ENCODE results near the gene KRT35. TPM values are rescaled to one million over a fixed set of nuclear protein-coding genes. Genes with fewer than 3 reads are reported as not detected.

The KRT35 gene
- total and polyA plus RNA-seq, 4 donors, result not detected

DNA sequence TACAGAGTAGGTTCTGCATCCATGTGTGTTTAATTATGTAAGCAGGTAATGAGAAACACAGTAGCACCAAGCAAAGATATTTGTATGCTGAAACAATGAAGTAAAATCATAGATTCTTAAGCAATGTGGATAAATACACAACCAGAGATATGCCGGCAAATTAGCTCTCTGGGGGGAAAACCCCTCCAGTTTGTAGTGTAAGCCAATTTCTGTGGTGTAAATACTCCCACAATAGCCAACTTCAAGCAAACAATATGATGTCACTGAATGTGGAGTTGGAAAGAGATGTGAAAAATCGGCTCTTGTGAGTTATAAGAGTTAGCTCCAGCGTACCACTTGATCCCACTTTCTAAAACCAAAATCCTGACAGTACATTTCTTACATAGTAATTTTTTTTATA is 36.3 kb downstream of the KRT35 start (continued):
- TF ChIP-seq REST (IDR thresholded peaks at IDR 0.05) (no peak), HNF4A (conservative IDR thresholded peaks at IDR 0.05) (no peak), SP1 (IDR thresholded peaks at IDR 0.05) (no peak), RAD21 (IDR thresholded peaks at IDR 0.05) (no peak), JUND (IDR thresholded peaks at IDR 0.05) (no peak), RXRA (IDR thresholded peaks at IDR 0.05) (no peak), TAF1 (conservative IDR thresholded peaks at IDR 0.05) (no peak), GABPA (IDR thresholded peaks at IDR 0.05 in 1 of 2, conservative IDR thresholded peaks at IDR 0.05 in 1 of 2) (no peak)
- TF ChIP-seq, protein P1, sequence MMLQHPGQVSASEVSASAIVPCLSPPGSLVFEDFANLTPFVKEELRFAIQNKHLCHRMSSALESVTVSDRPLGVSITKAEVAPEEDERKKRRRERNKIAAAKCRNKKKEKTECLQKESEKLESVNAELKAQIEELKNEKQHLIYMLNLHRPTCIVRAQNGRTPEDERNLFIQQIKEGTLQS (IDR thresholded peaks at IDR 0.05), result no peak

GRCh38 chr17:41444186-41444585 is 36.8 kb downstream of the KRT35 start:
- no peaks in the 10 kb centered on the region for H3K9me3 ChIP-seq (ENCODE audit: control insufficient read depth in 4 of 4, low read length in 3 of 4)
- WGBS, result 34% methylated on average over 1 of the region's 1 CpG
- no peak for DNase-seq (ENCODE audit: low spot score)
- TF ChIP-seq HNF4A (conservative IDR thresholded peaks at IDR 0.05), result peak in 1 of 2 donors; percentile 44
- TF ChIP-seq, protein P2, sequence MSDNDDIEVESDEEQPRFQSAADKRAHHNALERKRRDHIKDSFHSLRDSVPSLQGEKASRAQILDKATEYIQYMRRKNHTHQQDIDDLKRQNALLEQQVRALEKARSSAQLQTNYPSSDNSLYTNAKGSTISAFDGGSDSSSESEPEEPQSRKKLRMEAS (IDR thresholded peaks at IDR 0.05), result no peak
- peaks cover 0 to 3% (median 0%) of the 10 kb centered on the region in 4 donors for H3K4me1 ChIP-seq (ENCODE audit: control insufficient read depth in 4 of 4, insufficient read depth in 4 of 4, low read length in 3 of 4)
- H3K27me3 ChIP-seq (ENCODE audit: control insufficient read depth in 4 of 4, insufficient read depth in 4 of 4, low read length in 3 of 4), result peaks cover 0 to 6% (median 0%) of the 10 kb centered on the region in 4 donors
- H3K9ac ChIP-seq (ENCODE audit: low read depth in 1 of 2, low read length in 2 of 2), result no peak overlapping the region
- no peaks in the 10 kb centered on the region for H3K36me3 ChIP-seq (ENCODE audit: control insufficient read depth in 4 of 4, insufficient read depth in 3 of 4, low read depth in 1 of 4, low read length in 3 of 4)
- no peak overlapping the region for H3K27ac ChIP-seq (ENCODE audit: low read depth in 1 of 2, low read length in 2 of 2)
- H3K4me3 ChIP-seq (ENCODE audit: low read depth in 1 of 3, low read length in 3 of 3), result no peak overlapping the region

GRCh38 chr17:41442739-41443138 is 38.2 kb downstream of the KRT35 start:
- peaks cover 0 to 6% (median 0%) of the 10 kb centered on the region in 4 donors for H3K27me3 ChIP-seq (ENCODE audit: control insufficient read depth in 4 of 4, insufficient read depth in 4 of 4, low read length in 3 of 4)
- no peak for DNase-seq (ENCODE audit: low spot score)
- no peak overlapping the region for H3K27ac ChIP-seq (ENCODE audit: low read depth in 1 of 2, low read length in 2 of 2)
- H3K36me3 ChIP-seq (ENCODE audit: control insufficient read depth in 4 of 4, insufficient read depth in 3 of 4, low read depth in 1 of 4, low read length in 3 of 4), result no peaks in the 10 kb centered on the region
- no peak for TF ChIP-seq CTCF (IDR thresholded peaks at IDR 0.05; ENCODE audit: low read depth, low read length, missing input control)
- TF ChIP-seq, protein P2 (IDR thresholded peaks at IDR 0.05), result no peak
- TF ChIP-seq, protein P1 (IDR thresholded peaks at IDR 0.05), result no peak
- no peak for TF ChIP-seq RXRA (IDR thresholded peaks at IDR 0.05)
- TF ChIP-seq SP1 (IDR thresholded peaks at IDR 0.05), result no peak
- H3K9me3 ChIP-seq (ENCODE audit: control insufficient read depth in 4 of 4, low read length in 3 of 4), result no peaks in the 10 kb centered on the region
- H3K4me3 ChIP-seq (ENCODE audit: low read depth in 1 of 3, low read length in 3 of 3), result no peak overlapping the region
- 83% methylated on average over 4 of the region's 4 CpGs for WGBS
- peaks cover 0 to 3% (median 0%) of the 10 kb centered on the region in 4 donors for H3K4me1 ChIP-seq (ENCODE audit: control insufficient read depth in 4 of 4, insufficient read depth in 4 of 4, low read length in 3 of 4)
- no peak overlapping the region for H3K9ac ChIP-seq (ENCODE audit: low read depth in 1 of 2, low read length in 2 of 2)
